ENCODE data around the gene MYMK. TPM values are rescaled to one million over a fixed set of nuclear protein-coding genes. Genes with fewer than 3 reads are reported as not detected.

MYMK gene
- total RNA-seq, 4 donors from 2014 or later = not detected

DNA sequence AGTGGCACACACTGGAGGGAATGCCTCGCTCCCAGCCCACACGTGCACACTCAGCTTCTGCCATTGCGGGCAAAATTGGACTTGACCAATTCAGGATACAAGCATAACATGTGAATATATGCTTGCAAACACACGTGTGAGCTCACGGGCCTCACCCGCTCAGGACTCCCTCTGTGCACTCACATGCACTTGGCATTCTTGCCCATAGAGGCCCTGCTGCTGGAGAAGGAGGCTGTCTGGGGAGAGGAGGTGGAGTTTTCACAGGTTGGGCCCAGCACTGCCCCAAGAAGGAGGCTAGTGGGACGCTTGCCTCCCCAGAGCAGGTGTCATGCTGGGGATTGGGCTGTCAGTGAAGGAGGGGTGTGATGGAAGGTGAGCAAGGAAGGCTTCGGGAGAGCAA is 1.7 kb downstream of the MYMK start:
- TF ChIP-seq, protein P1, sequence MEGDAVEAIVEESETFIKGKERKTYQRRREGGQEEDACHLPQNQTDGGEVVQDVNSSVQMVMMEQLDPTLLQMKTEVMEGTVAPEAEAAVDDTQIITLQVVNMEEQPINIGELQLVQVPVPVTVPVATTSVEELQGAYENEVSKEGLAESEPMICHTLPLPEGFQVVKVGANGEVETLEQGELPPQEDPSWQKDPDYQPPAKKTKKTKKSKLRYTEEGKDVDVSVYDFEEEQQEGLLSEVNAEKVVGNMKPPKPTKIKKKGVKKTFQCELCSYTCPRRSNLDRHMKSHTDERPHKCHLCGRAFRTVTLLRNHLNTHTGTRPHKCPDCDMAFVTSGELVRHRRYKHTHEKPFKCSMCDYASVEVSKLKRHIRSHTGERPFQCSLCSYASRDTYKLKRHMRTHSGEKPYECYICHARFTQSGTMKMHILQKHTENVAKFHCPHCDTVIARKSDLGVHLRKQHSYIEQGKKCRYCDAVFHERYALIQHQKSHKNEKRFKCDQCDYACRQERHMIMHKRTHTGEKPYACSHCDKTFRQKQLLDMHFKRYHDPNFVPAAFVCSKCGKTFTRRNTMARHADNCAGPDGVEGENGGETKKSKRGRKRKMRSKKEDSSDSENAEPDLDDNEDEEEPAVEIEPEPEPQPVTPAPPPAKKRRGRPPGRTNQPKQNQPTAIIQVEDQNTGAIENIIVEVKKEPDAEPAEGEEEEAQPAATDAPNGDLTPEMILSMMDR (IDR thresholded peaks at IDR 0.05) = no peak
- TF ChIP-seq POLR2A (IDR thresholded peaks at IDR 0.05) = no peak
- no peak overlapping the region for H3K4me3 ChIP-seq
- WGBS, 2 donors = 88 to 94% methylated on average over 1 to 5 of the region's 8 CpGs
- no peak for DNase-seq
- H3K4me1 ChIP-seq = peaks cover 5 to 45% (median 17%) of the 10 kb centered on the region in 3 donors
- no peaks in the 10 kb centered on the region for H3K9me3 ChIP-seq
- no peaks in the 10 kb centered on the region for H3K36me3 ChIP-seq
- no peak overlapping the region for H3K27ac ChIP-seq
- intact Hi-C loops (cut with DNase I) = no loop called here
- peaks cover 0 to 32% (median 0%) of the 10 kb centered on the region in 4 donors for H3K27me3 ChIP-seq

DNA sequence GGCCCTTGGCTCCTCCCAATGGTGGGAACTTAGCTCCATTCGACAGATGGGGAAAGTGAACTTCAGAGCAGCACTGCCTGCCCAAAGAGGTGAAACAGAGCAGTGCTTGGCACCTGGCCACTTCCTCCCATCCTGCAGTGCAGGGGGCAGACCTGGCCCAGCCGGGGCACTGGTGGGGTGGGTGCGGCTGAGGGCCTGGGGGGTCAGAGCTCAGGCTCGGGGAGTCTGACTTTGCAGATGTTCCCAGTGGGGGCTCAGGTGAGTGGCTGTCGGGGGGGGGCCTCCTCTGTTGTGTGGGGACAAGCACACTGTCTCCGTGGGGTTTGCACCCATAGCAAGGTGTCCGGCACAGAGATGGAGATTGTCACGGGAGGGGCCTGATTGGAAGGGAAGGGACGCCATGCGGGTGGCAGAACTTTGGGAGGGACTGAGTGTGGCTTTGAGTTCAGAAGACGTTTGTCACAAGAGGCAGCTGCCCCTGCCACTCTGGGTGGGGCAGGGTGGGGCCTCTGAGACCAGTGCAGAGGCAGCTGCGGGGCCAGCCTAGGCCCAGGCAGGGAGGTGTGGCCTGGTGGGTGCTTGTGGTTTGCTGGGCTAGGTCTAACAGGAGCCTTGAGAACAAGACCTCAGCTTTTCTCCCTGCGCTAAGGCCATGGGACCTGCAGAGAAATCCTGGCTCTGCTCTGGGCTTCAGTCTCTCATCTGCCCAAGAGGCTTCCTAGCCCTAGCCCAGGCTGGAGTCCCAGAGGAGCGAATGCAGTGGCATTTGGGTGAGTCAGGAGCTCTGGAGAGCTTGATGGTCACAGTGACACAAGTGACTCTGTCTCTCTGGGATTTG is 2.5 kb downstream of the MYMK start:
- H3K9me3 ChIP-seq = no peaks in the 10 kb centered on the region
- no peak overlapping the region for H3K4me3 ChIP-seq
- H3K27me3 ChIP-seq = peaks cover 0 to 24% (median 0%) of the 10 kb centered on the region in 4 donors
- no peak overlapping the region for H3K27ac ChIP-seq
- intact Hi-C loops (cut with DNase I) = no loop called here
- 60 to 71% methylated on average over 4 to 5 of the region's 14 CpGs for WGBS, 2 donors
- H3K36me3 ChIP-seq = no peaks in the 10 kb centered on the region
- H3K4me1 ChIP-seq = peaks cover 5 to 36% (median 15%) of the 10 kb centered on the region in 3 donors
- DNase-seq = no peak
- no peak for TF ChIP-seq POLR2A (IDR thresholded peaks at IDR 0.05)
- TF ChIP-seq, protein P1 (IDR thresholded peaks at IDR 0.05) = no peak

DNA sequence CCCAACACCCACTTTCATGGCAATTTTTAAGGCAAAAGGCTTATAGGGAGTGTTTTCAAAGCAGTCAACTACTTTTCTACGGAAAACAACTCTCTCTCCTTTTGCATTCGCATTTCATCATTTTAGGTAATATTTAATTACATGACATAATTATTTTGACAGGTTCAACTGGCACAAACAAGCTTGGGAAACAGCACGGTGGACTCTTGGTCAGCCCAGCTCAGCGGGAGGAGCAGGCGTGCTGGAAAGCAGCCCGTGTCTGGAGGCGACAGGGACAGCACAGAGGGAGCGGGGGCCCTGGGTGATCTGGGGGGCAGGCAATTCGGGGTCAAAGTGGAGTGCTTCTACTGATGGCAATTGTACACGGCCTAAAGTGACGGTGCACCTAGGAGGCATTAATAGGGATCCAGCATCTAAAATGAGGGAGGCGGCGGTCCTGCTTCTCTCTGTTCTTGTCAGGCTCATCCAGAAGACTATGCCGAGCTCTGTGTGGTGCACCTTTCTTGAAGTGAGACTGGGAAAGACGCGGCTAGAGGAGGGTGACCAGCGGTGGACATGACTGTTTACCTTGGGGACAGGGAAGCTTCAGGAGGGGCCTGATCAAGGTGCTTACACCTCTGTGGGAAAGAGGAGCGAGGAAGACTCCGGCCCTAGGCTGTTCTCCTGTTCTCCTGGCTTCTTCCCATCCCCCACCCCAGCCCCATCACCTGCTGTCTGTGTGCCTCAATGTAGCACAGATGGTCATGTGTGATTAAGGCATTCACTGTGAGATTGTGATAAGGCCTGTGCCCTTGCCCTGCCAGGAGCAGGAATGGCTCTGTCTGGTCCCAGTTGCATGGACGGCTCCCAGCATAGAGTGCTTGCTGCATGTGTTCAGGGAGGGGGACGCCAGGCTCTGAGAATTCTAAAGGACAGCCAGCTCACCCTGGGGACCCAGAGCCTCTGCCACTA is 3.4 kb downstream of the MYMK start:
- Histone ChIP-seq H3K36me3 (no peaks in the 10 kb centered on the region), H3K9me3 (no peaks in the 10 kb centered on the region), H3K4me1 (peaks cover 5 to 27% (median 6%) of the 10 kb centered on the region in 3 donors), H3K27me3 (peaks cover 0 to 15% (median 0%) of the 10 kb centered on the region in 4 donors), H3K4me3 (no peak overlapping the region), H3K27ac (no peak overlapping the region)
- intact Hi-C loops (cut with DNase I) = no loop called here
- WGBS, 2 donors = 81 to 86% methylated on average over 11 to 19 of the region's 21 CpGs
- DNase-seq = no peak
- TF ChIP-seq, protein P1 (IDR thresholded peaks at IDR 0.05) = no peak
- TF ChIP-seq POLR2A (IDR thresholded peaks at IDR 0.05) = no peak

DNA sequence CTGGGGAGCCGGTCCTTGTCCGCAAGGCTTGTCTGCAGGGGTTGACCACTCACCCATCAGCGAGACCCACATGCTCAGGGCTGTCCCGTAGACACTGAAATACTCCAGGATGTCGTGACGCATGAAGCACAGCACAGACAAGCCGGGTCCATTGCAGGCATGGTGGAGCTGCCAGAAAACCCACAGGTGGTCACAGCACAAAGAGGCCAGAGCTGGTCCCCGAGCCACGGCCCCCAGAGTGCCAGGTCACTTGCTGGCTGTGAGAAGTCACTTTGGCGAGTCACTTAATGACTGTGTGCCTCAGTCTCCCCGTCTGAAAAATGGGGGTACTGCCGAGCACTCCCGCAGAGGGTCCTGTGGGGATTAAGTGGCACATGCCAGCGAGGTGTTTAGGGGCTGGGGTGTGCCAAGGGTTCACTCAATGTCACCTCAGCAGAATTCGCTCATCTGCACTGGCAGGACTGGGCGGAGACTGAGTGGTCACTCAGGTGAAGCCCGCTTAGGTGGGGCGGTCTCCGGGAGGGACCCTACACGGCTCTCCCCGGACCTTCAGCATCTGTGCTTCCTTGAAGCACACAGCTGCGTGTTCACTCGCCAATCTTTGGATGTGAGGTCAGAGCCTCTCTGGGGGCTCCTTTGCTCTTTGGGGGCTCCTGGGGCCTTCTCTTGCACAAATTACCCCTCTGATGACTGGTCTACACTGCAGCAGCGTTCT is 4.5 kb downstream of the MYMK start:
- Histone ChIP-seq H3K27me3 (peaks cover 0 to 14% (median 0%) of the 10 kb centered on the region in 4 donors), H3K36me3 (no peaks in the 10 kb centered on the region), H3K27ac (no peak overlapping the region), H3K4me3 (no peak overlapping the region), H3K9me3 (no peaks in the 10 kb centered on the region), H3K4me1 (peaks cover 5 to 21% (median 5%) of the 10 kb centered on the region in 3 donors)
- 48 to 80% methylated on average over 9 to 16 of the region's 24 CpGs for WGBS, 2 donors
- no peak for TF ChIP-seq POLR2A (IDR thresholded peaks at IDR 0.05)
- TF ChIP-seq, protein P1 (IDR thresholded peaks at IDR 0.05) = no peak
- DNase-seq = no peak
- intact Hi-C loops (cut with DNase I) = no loop called here

All from esophagus squamous epithelium (tissue), 5 donors.